H9 (cell line): Measurements from ENCODE around the gene PLCH1. TPM values are rescaled to one million over a fixed set of nuclear protein-coding genes. Genes with fewer than 3 reads are reported as not detected.

Experiments used
- DNase-seq: peaks from one replicate; pipeline ENCODE4 v3.0.0-alpha.2; 2017
- H2AFZ ChIP-seq: one replicate; pipeline ENCODE4 v1.6.1; 2013; ENCODE audit warnings: mild to moderate bottlenecking, low read length, control low read depth, moderate library complexity
- H2AK5ac ChIP-seq: 2 replicates; pipeline ENCODE4 v1.6.1; 2013; ENCODE audit warnings: low read length, control low read depth, mixed read lengths; ENCODE audit not compliant: insufficient read length
- H2BK120ac ChIP-seq: one replicate; pipeline ENCODE4 v1.6.1; 2013; ENCODE audit warnings: low read depth, mild to moderate bottlenecking, low read length, control low read depth, inconsistent platforms; ENCODE audit not compliant: poor library complexity, severe bottlenecking
- H2BK12ac ChIP-seq: 2 replicates; pipeline ENCODE4 v1.6.1; 2013; ENCODE audit warnings: low read length, control low read depth, mixed read lengths, low read depth; ENCODE audit not compliant: insufficient read length
- H2BK15ac ChIP-seq: 2 replicates; pipeline ENCODE4 v1.6.1; 2013; ENCODE audit warnings: low read depth, low read length, control low read depth
- H2BK20ac ChIP-seq: one replicate; pipeline ENCODE4 v1.6.1; 2013; ENCODE audit warnings: low read depth, mild to moderate bottlenecking, low read length, control low read depth, inconsistent platforms; ENCODE audit not compliant: poor library complexity, severe bottlenecking
- H2BK5ac ChIP-seq: 2 replicates; pipeline ENCODE4 v1.6.1; 2013; ENCODE audit warnings: low read length, control low read depth, mixed read lengths; ENCODE audit not compliant: insufficient read length
- H3K14ac ChIP-seq: 2 replicates; pipeline ENCODE4 v1.6.1; 2013; ENCODE audit warnings: low read length, control low read depth; ENCODE audit not compliant: insufficient read depth
- H3K18ac ChIP-seq: 2 replicates; pipeline ENCODE4 v1.6.1; 2013; ENCODE audit warnings: low read depth, mild to moderate bottlenecking, mixed read lengths, low read length, control low read depth; ENCODE audit not compliant: insufficient read length
- H3K23ac ChIP-seq: 2 replicates; pipeline ENCODE4 v1.6.1; 2013; ENCODE audit warnings: low read length, control low read depth, mixed read lengths, low read depth; ENCODE audit not compliant: insufficient read length
- H3K23me2 ChIP-seq: 2 replicates; pipeline ENCODE4 v1.6.1; 2013; ENCODE audit warnings: low read depth, mild to moderate bottlenecking, mixed read lengths, low read length, control low read depth; ENCODE audit not compliant: insufficient read length, poor library complexity, severe bottlenecking
- H3K27ac ChIP-seq: 2 replicates; pipeline ENCODE4 v1.5.1; 2013; ENCODE audit warnings: low read length, control low read depth, mixed read lengths, low read depth; ENCODE audit not compliant: insufficient read length
- H3K27me3 ChIP-seq: 2 replicates; pipeline ENCODE4 v1.6.1; 2013; ENCODE audit warnings: low read length, control low read depth, inconsistent platforms; ENCODE audit not compliant: insufficient read depth
- H3K4ac ChIP-seq: 2 replicates; pipeline ENCODE4 v1.6.1; 2013; ENCODE audit warnings: low read depth, mild to moderate bottlenecking, control low read depth, inconsistent platforms, low read length, moderate library complexity
- H3K4me1 ChIP-seq: 2 replicates; pipeline ENCODE4 v1.6.1; 2013; ENCODE audit warnings: low read length, control low read depth, inconsistent platforms; ENCODE audit not compliant: insufficient read depth
- H3K4me2 ChIP-seq: 2 replicates; pipeline ENCODE4 v1.6.1; 2013; ENCODE audit warnings: low read length, control low read depth, mixed read lengths; ENCODE audit not compliant: insufficient read length, insufficient read depth
- H3K56ac ChIP-seq: 2 replicates; pipeline ENCODE4 v1.6.1; 2013; ENCODE audit warnings: low read depth, mild to moderate bottlenecking, mixed read lengths, low read length, control low read depth; ENCODE audit not compliant: insufficient read length
- H3K79me1 ChIP-seq: 2 replicates; pipeline ENCODE4 v1.6.1; 2013; ENCODE audit warnings: low read depth, mild to moderate bottlenecking, moderate library complexity, low read length, control low read depth, inconsistent platforms; ENCODE audit not compliant: insufficient read depth, poor library complexity, severe bottlenecking
- H3K79me2 ChIP-seq: 2 replicates; pipeline ENCODE4 v1.6.1; 2013; ENCODE audit warnings: low read length, control low read depth, inconsistent platforms; ENCODE audit not compliant: insufficient read depth
- H3K9ac ChIP-seq: 2 replicates; pipeline ENCODE4 v1.6.1; 2013; ENCODE audit warnings: low read length, control low read depth, mixed read lengths; ENCODE audit not compliant: insufficient read length; ENCODE audit errors: extremely low read depth
- H3K9me3 ChIP-seq: one replicate; pipeline ENCODE4 v1.6.1; 2013; ENCODE audit warnings: low read depth, low read length, inconsistent platforms; ENCODE audit not compliant: control insufficient read depth
- H3T11ph ChIP-seq: one replicate; pipeline ENCODE4 v1.6.1; 2013; ENCODE audit warnings: mild to moderate bottlenecking, low read length, control low read depth, inconsistent platforms
- H4K20me1 ChIP-seq: one replicate; pipeline ENCODE4 v1.6.1; 2013; ENCODE audit not compliant: control insufficient read depth, insufficient read length, insufficient read depth
- H4K5ac ChIP-seq: 2 replicates; pipeline ENCODE4 v1.6.1; 2013; ENCODE audit warnings: low read depth, mild to moderate bottlenecking, mixed read lengths, low read length, control low read depth; ENCODE audit not compliant: insufficient read length
- H4K8ac ChIP-seq: replicated peaks from 2 replicates; pipeline ENCODE4 v1.6.1; 2013; ENCODE audit warnings: low read length, control low read depth, mixed read lengths, low read depth; ENCODE audit not compliant: insufficient read length
- H4K91ac ChIP-seq: 2 replicates; pipeline ENCODE4 v1.6.1; 2013; ENCODE audit warnings: low read depth, mild to moderate bottlenecking, moderate library complexity, mixed read lengths, low read length, control low read depth; ENCODE audit not compliant: insufficient read length
- H3K27ac Mint-ChIP-seq, 3 experiments: 2 replicates in 2 of 3; 3 replicates in 1 of 3; pipeline ENCODE4 v1.8.0; 2020 to 2021; ENCODE audit warnings: mixed read lengths in 3 of 3, mild to moderate bottlenecking in 1 of 3, moderate library complexity in 1 of 3
- H3K27me3 Mint-ChIP-seq: 2 replicates; pipeline ENCODE4 v1.8.0; 2021; ENCODE audit warnings: low read depth, mild to moderate bottlenecking, moderate library complexity, mixed read lengths
- H3K36me3 Mint-ChIP-seq, 3 experiments: 2 replicates in 2 of 3; 3 replicates in 1 of 3; pipeline ENCODE4 v1.8.0; 2020 to 2021; ENCODE audit warnings: low read depth in 3 of 3, mixed read lengths in 3 of 3; ENCODE audit not compliant: insufficient read depth in 1 of 3
- H3K4me1 Mint-ChIP-seq, 2 experiments: 2 replicates each; pipeline ENCODE4 v1.8.0; 2020; ENCODE audit warnings: mixed read lengths in 2 of 2
- H3K4me3 Mint-ChIP-seq, 2 experiments: 2 replicates in 1 of 2; 3 replicates in 1 of 2; pipeline ENCODE4 v1.8.0; 2020 to 2021; ENCODE audit warnings: mild to moderate bottlenecking in 2 of 2, mixed read lengths in 2 of 2, moderate library complexity in 1 of 2
- H3K9me3 Mint-ChIP-seq, 2 experiments: 2 replicates in 1 of 2; 3 replicates in 1 of 2; pipeline ENCODE4 v1.8.0; 2020; ENCODE audit warnings: mild to moderate bottlenecking in 2 of 2, mixed read lengths in 2 of 2, moderate library complexity in 1 of 2
- CTCF ChIP-seq: fragments of 200-600 bp; sonication (generic); conservative IDR thresholded peaks from 3 replicates; pipeline ENCODE4 v1.8.0; 2021; ENCODE audit warnings: antibody characterized with exemption, mild to moderate bottlenecking
- WGBS: extraction: QIAGEN DNeasy Blood & Tissue Kit; methylation state at CpG from one replicate; pipeline ENCODE4 v1.1.7; 2013; ENCODE audit warnings: missing lambda C conversion rate, low lambda C conversion rate, mixed read lengths; ENCODE audit not compliant: insufficient read length; ENCODE audit errors: extremely low coverage; 5-methylcytosine and 5-hydroxymethylcytosine counted together
- total RNA-seq: library from RNA; stranded (reverse); gene quantifications from 2 replicates; pipeline ENCODE4 v1.2.1, GENCODE V29; 2021

PLCH1 gene
- total RNA-seq, 1 experiment from 2014 or later, result 19.0 TPM

- Mint-ChIP-seq H3K9me3 (peaks cover 6 to 10% of the 10 kb centered on the region in 2 experiments; a peak in 3 of 5 replicates), H3K4me1 (peaks cover 7 to 8% of the 10 kb centered on the region in 2 experiments), H3K36me3 (peaks cover 22 to 36% (median 28%) of the 10 kb centered on the region in 3 experiments), H3K4me3 (no peak overlapping the region), H3K27me3 (no peaks in the 10 kb centered on the region), H3K27ac (no peak overlapping the region)
- H3K9me3 ChIP-seq, result peaks cover 5% of the 10 kb centered on the region
- no peaks in the 10 kb centered on the region for H4K20me1 ChIP-seq
- H3K27ac ChIP-seq, result no peak overlapping the region
- no peak overlapping the region for H3T11ph ChIP-seq
- H2BK15ac ChIP-seq, result no peak overlapping the region
- no CpG with 5 or more reads among the region's 2 CpGs for WGBS
- no peak overlapping the region for H4K91ac ChIP-seq
- no peak overlapping the region for H2BK120ac ChIP-seq
- H4K8ac ChIP-seq, result no peak overlapping the region
- H3K79me2 ChIP-seq, result no peaks in the 10 kb centered on the region
- no peaks in the 10 kb centered on the region; the same call in 1 of the 2 replicates for H3K4me1 ChIP-seq
- H2AK5ac ChIP-seq, result no peak overlapping the region
- no peak overlapping the region for H3K14ac ChIP-seq
- DNase-seq, result no peak
- no peak overlapping the region for H3K4me2 ChIP-seq
- H4K5ac ChIP-seq, result no peak overlapping the region
- no peak overlapping the region for H3K23ac ChIP-seq
- no peak overlapping the region for H2BK12ac ChIP-seq
- no peaks in the 10 kb centered on the region for H3K23me2 ChIP-seq
- H2BK5ac ChIP-seq, result no peak overlapping the region
- no peaks in the 10 kb centered on the region for H3K27me3 ChIP-seq
- no peak overlapping the region for H3K9ac ChIP-seq
- no peak overlapping the region for H3K4ac ChIP-seq
- no peaks in the 10 kb centered on the region for H3K79me1 ChIP-seq
- no peak overlapping the region for H3K18ac ChIP-seq
- H2AFZ ChIP-seq, result no peak overlapping the region
- H2BK20ac ChIP-seq, result no peak overlapping the region
- no peak overlapping the region for H3K56ac ChIP-seq
- TF ChIP-seq CTCF, result no peak
Observed at GRCh38 chr3:155520463-155520862, 224.4 kb downstream of the PLCH1 start.
